Measurements from ENCODE around the gene AATK. TPM values are rescaled to one million over a fixed set of nuclear protein-coding genes. Genes with fewer than 3 reads are reported as not detected.

Gene AATK
- total and polyA plus RNA-seq, 8 donors = 13.3 to 48.5 (median 19.4) TPM

DNA sequence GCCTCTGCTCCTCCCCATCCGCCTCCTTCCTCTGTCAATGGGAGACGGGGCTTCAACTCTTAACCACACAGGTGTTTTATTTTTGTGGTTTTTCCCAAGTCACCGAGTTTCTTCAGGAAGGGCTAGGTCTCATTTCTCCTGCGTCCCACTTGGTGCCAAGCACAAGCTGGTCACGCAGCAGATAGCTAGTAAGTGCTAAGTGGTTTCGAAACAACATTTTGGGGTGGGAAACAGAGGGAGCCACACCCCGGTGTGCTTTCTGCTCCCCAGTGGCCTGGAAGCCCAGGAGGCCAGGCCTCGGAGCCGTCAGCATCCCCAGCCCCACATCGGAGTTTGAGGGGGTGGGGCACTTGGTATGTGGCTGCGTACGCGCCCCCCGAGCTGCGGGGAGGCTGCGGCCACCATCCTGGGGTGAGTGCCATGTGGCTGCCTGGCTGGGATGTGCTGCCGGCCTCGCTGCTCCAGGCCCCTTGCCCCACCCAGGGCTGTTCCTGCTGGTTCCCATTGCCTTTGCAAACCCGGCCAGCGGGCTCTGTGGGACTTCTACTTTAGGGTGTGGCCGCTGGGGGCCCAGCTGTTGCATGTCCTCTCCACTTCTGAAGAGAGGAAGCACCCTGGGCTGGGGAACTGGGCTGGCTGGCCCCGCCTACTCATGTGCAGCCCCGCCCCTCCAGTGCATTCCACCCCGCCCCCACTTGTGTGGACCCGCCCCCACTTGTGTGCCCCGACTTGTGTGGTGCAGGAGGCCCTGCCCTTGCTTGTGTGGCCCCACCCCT, 75.5 kb downstream of the AATK start:
- intact Hi-C loops (cut with DNase I) = no loop called here

DNA sequence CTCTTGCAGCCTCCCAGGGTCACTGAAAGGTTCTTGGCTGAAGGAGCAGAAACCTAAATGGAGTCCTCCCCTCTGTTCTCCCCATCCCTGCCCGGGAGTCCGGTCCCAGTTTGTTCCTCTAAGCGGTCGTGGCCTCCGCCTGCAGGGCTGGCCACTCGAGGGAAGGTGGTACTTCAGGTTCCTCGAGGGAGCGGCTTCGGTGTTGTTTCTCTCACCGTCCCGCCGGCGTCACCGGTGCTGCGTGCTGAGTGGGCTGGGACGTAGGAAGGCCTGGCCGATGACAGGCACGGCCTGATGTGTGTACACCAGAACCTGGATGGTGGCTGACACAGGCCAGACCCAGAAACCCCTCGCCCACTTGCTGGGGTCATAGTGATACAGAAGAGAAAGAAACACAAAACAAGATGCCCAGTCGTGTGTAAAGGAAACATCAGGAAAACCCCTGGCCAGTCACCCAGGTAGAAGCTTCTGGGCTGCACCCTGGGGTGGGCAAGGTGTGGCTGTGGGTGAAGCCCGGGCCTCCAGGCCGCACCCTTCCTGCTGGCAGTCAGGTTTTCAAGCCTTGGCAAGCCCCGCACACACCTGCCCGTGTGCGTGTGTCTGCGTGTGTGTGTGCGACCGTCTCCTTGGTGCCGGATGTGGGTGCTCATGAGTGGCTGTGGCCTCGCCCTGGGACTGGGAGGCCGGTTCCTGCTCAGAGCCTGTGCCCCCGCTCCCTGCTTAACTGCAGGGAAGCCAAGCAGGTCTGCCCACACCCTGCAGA, 79.1 kb downstream of the AATK start:
- Histone ChIP-seq H3K9me3 (no peaks in the 10 kb centered on the region), H3K36me3 (peaks cover 0 to 43% of the 10 kb centered on the region in 2 donors), H3K4me1 (peaks cover 29 to 50% of the 10 kb centered on the region in 2 donors), H3K27me3 (no peaks in the 10 kb centered on the region), H3K27ac (no peak overlapping the region), H3K4me3 (no peak overlapping the region)
- DNase-seq (peak in 1 of 4 donors; percentile 51), ATAC-seq (peak; percentile 1)
- TF ChIP-seq, protein P1, sequence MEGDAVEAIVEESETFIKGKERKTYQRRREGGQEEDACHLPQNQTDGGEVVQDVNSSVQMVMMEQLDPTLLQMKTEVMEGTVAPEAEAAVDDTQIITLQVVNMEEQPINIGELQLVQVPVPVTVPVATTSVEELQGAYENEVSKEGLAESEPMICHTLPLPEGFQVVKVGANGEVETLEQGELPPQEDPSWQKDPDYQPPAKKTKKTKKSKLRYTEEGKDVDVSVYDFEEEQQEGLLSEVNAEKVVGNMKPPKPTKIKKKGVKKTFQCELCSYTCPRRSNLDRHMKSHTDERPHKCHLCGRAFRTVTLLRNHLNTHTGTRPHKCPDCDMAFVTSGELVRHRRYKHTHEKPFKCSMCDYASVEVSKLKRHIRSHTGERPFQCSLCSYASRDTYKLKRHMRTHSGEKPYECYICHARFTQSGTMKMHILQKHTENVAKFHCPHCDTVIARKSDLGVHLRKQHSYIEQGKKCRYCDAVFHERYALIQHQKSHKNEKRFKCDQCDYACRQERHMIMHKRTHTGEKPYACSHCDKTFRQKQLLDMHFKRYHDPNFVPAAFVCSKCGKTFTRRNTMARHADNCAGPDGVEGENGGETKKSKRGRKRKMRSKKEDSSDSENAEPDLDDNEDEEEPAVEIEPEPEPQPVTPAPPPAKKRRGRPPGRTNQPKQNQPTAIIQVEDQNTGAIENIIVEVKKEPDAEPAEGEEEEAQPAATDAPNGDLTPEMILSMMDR (IDR thresholded peaks at IDR 0.05) = no peak
- intact Hi-C loops (cut with DNase I) = no loop called here

More for the DNA sequence above, 75.5 kb downstream of the AATK start:
- no peaks in the 10 kb centered on the region for H3K27me3 ChIP-seq
- TF ChIP-seq, protein P1 (IDR thresholded peaks at IDR 0.05) = no peak
- peak; percentile 73 for ATAC-seq
- DNase-seq = peak in 3 of 4 donors; percentile 53 to 92 (median 87)
- H3K36me3 ChIP-seq = peaks cover 0 to 33% of the 10 kb centered on the region in 2 donors
- H3K9me3 ChIP-seq = no peaks in the 10 kb centered on the region
- no peak overlapping the region for H3K4me3 ChIP-seq
- H3K27ac ChIP-seq = peak overlapping the region in 1 of 2 donors; percentile 57
- H3K4me1 ChIP-seq = peaks cover 19 to 40% of the 10 kb centered on the region in 2 donors

DNA sequence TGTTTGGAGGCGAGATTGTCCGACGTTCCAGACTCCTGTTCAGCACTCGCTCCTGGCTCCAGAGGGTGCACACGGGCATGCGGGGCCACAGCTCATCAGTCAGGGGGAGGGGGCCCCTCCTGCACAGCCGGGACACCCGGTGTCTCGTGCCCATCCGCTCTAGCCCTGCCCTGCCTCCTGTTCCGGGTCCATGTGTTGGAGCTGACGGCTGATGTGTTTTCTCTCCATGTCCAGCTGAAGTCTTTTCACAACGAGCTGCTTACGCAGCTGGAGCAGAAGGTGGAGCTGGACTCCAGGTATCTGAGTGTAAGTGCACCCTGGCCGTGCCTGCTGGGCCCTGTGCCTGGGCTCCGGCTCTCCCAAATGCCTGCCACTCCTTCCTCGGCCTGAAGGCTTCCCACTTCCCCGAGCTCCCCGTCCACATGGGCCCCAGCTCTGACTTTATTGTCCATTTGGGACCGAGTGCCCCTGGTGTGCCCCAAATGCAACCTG, 80.6 kb downstream of the AATK start:
- Histone ChIP-seq H3K27me3 (no peaks in the 10 kb centered on the region), H3K9me3 (no peaks in the 10 kb centered on the region), H3K27ac (no peak overlapping the region), H3K4me3 (no peak overlapping the region), H3K4me1 (peaks cover 31 to 47% of the 10 kb centered on the region in 2 donors), H3K36me3 (peaks cover 0 to 43% of the 10 kb centered on the region in 2 donors)
- no peak for ATAC-seq
- intact Hi-C loops (cut with DNase I) = no loop called here
- TF ChIP-seq, protein P1 (IDR thresholded peaks at IDR 0.05) = no peak
- DNase-seq = no peak

DNA sequence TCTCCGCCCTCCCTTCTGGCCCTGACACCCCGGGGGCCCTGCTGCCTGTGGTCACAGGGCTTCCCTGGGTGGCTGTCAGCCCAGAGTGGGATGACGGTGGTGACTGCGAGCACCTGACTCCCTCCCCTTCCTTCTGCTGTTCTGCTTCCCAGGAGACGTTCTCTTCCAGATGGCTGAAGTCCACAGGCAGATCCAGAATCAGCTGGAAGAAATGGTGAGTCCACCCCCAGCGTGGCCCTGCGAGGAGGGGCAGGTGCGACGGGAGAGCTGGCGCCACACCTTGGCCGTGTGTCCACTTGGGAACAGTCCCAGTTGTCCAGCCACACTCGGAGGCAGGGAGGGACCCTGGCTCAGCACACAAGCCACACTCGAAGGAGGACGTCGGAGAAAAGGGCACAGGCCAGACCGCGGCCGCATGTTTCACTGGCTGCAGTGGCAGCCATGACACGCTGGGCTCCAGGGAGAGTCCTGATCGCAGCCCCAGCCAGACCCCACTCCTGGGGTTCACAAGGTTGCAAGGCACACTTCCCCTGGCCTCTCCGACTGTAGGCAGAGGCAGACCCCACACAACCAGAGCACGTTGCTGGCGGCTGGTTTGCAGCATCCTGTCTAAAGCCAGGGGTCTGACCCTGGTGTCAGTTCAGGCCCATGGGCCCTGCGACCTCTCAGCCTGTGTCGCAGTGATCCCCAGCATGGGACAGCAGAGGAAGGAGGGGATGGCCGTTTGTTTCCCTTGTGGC, 81.2 kb downstream of the AATK start:
- intact Hi-C loops (cut with DNase I) = no loop called here
- ATAC-seq (peak; percentile 30), DNase-seq (peak in 1 of 4 donors; percentile 61)
- Histone ChIP-seq H3K27me3 (no peaks in the 10 kb centered on the region), H3K27ac (peak overlapping the region in 1 of 2 donors; percentile 16), H3K4me3 (no peak overlapping the region), H3K9me3 (no peaks in the 10 kb centered on the region), H3K4me1 (peaks cover 26 to 41% of the 10 kb centered on the region in 2 donors), H3K36me3 (peaks cover 0 to 43% of the 10 kb centered on the region in 2 donors)
- TF ChIP-seq, protein P1 (IDR thresholded peaks at IDR 0.05) = no peak

Measured in left lung (tissue), 10 donors.